ENCODE results near the gene NAP1L1.

NAP1L1 gene

DNA sequence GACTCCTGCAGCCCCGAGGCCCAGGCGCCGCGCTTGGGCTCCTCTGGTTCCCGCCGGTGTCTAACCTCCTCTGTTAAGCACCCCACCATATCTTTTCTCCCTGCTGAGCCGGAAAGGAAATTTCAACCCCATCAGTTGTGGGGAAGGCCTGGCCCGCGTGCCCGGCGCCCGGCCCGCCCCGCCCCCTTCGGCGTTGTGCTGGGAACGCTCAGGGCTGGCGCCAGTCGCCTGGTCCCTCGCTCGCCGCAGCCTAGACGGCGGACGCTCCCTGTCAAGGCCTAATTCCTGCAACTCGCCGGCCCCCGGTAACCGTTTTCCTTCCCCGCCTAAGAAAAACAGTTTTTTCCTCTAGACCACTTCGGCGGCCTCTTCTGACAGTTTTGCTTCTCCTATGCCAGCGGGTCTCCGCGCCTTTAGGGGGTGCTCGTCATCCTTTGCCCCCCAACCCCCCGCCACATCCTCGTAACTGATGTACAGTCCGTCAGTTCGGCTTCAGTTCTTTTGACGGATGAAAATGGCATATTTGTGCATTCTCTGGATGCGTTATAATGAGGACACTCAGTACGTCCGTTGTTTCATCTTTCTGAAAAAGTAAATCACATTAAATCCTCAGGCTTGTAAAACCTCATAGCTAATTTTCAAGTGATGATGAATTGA, 506 bp upstream of the NAP1L1 start:
- ATAC-seq, result peak; percentile 83
- no peak for TF ChIP-seq PATZ1 (CRISPR knock-in tag; IDR thresholded peaks at IDR 0.05; ENCODE audit: borderline replicate concordance)
- no peak for TF ChIP-seq ISL1 (CRISPR knock-in tag; IDR thresholded peaks at IDR 0.05)

GRCh38 chr12:76083246-76083903, 1.1 kb downstream of the NAP1L1 start:
- ATAC-seq, result peak; percentile 12; the same call in 2 of the 3 replicates
- TF ChIP-seq TSHZ2 (CRISPR knock-in tag; IDR thresholded peaks at IDR 0.05), result no peak
- no peak for TF ChIP-seq ISL1 (CRISPR knock-in tag; IDR thresholded peaks at IDR 0.05)
- no peak for TF ChIP-seq TOX (CRISPR knock-in tag; IDR thresholded peaks at IDR 0.05; ENCODE audit: borderline replicate concordance)
- TF ChIP-seq RARB (CRISPR knock-in tag; IDR thresholded peaks at IDR 0.05), result no peak
- no peak for TF ChIP-seq PPARA (CRISPR knock-in tag; IDR thresholded peaks at IDR 0.05; ENCODE audit: borderline replicate concordance)

DNA sequence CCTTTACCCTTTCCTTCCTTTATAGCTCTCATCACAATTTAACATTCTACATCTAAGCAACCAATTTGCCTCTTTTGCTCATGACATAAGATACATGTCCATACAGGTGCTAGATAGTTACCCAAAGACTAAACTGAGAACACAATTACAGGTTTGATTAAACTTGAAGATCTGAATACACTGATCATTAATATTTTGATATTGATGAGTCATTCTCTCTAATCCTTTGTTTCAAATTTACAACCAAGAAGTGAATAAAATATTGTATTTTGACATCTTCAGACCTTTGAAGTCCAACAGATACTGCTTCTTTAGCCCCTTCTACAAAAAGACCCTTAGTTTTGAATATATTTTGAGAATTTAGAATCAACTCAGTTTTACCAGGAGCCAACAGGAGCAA, 2.6 kb downstream of the NAP1L1 start:
- TF ChIP-seq TCF4 (CRISPR knock-in tag; IDR thresholded peaks at IDR 0.05; ENCODE audit: borderline replicate concordance) (no peak), CSDC2 (CRISPR knock-in tag; IDR thresholded peaks at IDR 0.05) (no peak)
- no peak for ATAC-seq

GRCh38 chr12:76080729-76081415, 3.6 kb downstream of the NAP1L1 start:
- no peak for TF ChIP-seq SNAI2 (CRISPR knock-in tag; IDR thresholded peaks at IDR 0.05)
- TF ChIP-seq GLIS3 (CRISPR knock-in tag; IDR thresholded peaks at IDR 0.05), result no peak
- TF ChIP-seq ZNF8 (CRISPR knock-in tag; IDR thresholded peaks at IDR 0.05), result no peak
- no peak for TF ChIP-seq PPARA (CRISPR knock-in tag; IDR thresholded peaks at IDR 0.05; ENCODE audit: borderline replicate concordance)
- TF ChIP-seq ZC3H10 (CRISPR knock-in tag; IDR thresholded peaks at IDR 0.05), result no peak
- TF ChIP-seq, protein P1, sequence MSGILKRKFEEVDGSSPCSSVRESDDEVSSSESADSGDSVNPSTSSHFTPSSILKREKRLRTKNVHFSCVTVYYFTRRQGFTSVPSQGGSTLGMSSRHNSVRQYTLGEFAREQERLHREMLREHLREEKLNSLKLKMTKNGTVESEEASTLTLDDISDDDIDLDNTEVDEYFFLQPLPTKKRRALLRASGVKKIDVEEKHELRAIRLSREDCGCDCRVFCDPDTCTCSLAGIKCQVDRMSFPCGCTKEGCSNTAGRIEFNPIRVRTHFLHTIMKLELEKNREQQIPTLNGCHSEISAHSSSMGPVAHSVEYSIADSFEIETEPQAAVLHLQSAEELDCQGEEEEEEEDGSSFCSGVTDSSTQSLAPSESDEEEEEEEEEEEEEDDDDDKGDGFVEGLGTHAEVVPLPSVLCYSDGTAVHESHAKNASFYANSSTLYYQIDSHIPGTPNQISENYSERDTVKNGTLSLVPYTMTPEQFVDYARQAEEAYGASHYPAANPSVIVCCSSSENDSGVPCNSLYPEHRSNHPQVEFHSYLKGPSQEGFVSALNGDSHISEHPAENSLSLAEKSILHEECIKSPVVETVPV (CRISPR knock-in tag; IDR thresholded peaks at IDR 0.05), result no peak
- TF ChIP-seq TCF4 (CRISPR knock-in tag; IDR thresholded peaks at IDR 0.05; ENCODE audit: borderline replicate concordance), result no peak
- no peak for TF ChIP-seq BACH2 (CRISPR knock-in tag; IDR thresholded peaks at IDR 0.05; ENCODE audit: borderline replicate concordance)
- TF ChIP-seq ZFP3 (CRISPR knock-in tag; IDR thresholded peaks at IDR 0.05), result no peak
- TF ChIP-seq RARB (CRISPR knock-in tag; IDR thresholded peaks at IDR 0.05), result no peak
- no peak for TF ChIP-seq ZFP30 (CRISPR knock-in tag; IDR thresholded peaks at IDR 0.05)
- no peak for ATAC-seq

GRCh38 chr12:76080017-76080728, 4.3 kb downstream of the NAP1L1 start:
- TF ChIP-seq ZNF565 (CRISPR knock-in tag; conservative IDR thresholded peaks at IDR 0.05; ENCODE audit: low read depth) (no peak), CREB5 (CRISPR knock-in tag; IDR thresholded peaks at IDR 0.05; ENCODE audit: low read depth) (no peak), ISL1 (CRISPR knock-in tag; IDR thresholded peaks at IDR 0.05) (no peak), ZC3H10 (CRISPR knock-in tag; IDR thresholded peaks at IDR 0.05) (no peak), TCF4 (CRISPR knock-in tag; IDR thresholded peaks at IDR 0.05; ENCODE audit: borderline replicate concordance) (no peak), ZFP3 (CRISPR knock-in tag; IDR thresholded peaks at IDR 0.05) (no peak)
- no peak for ATAC-seq

Data from SK-N-SH treated with all-trans-retinoic acid at 6 μM for 48 hours (cell line).